IPS-15b (cell line): Measurements from ENCODE around the gene MPP1.
A peak's percentile ranks its signal among the peaks of the same experiment; 100 is the strongest.

Source experiments
- H3K27me3 ChIP-seq: one replicate; pipeline ENCODE4 v1.6.1; 2013; ENCODE audit warnings: low read length; ENCODE audit not compliant: control insufficient read depth, insufficient read depth
- H3K36me3 ChIP-seq: one replicate; pipeline ENCODE4 v1.6.1; 2013; ENCODE audit warnings: low read length; ENCODE audit not compliant: control insufficient read depth, insufficient read depth
- H3K4me1 ChIP-seq: one replicate; pipeline ENCODE4 v1.6.1; 2013; ENCODE audit warnings: mild to moderate bottlenecking, low read length; ENCODE audit not compliant: control insufficient read depth, insufficient read depth
- H3K4me3 ChIP-seq: one replicate; pipeline ENCODE4 v1.5.1; 2013; ENCODE audit warnings: low read depth, low read length
- H3K9ac ChIP-seq: one replicate; pipeline ENCODE4 v1.6.1; 2013; ENCODE audit warnings: low read depth, mild to moderate bottlenecking, low read length
- H3K9me3 ChIP-seq: one replicate; pipeline ENCODE4 v1.6.1; 2013; ENCODE audit warnings: mild to moderate bottlenecking, low read length; ENCODE audit not compliant: control insufficient read depth, insufficient read depth

MPP1 gene

GRCh38 chrX:154785716-154786115, 19.6 kb downstream of the MPP1 start:
- Histone ChIP-seq H3K4me1 (peaks cover under 1% of the 10 kb centered on the region), H3K36me3 (no peaks in the 10 kb centered on the region), H3K27me3 (no peaks in the 10 kb centered on the region), H3K9me3 (peaks cover 2% of the 10 kb centered on the region), H3K4me3 (no peak overlapping the region), H3K9ac (no peak overlapping the region)

GRCh38 chrX:154784149-154784995, 20.9 kb downstream of the MPP1 start:
- Histone ChIP-seq H3K4me3 (no peak overlapping the region), H3K4me1 (no peaks in the 10 kb centered on the region), H3K36me3 (no peaks in the 10 kb centered on the region), H3K9ac (no peak overlapping the region), H3K9me3 (peaks cover 2% of the 10 kb centered on the region), H3K27me3 (no peaks in the 10 kb centered on the region)

- peaks cover 8% of the 10 kb centered on the region for H3K36me3 ChIP-seq
- no peak overlapping the region for H3K4me3 ChIP-seq
Observed at GRCh38 chrX:154780968-154781367, 24.3 kb downstream of the MPP1 start.

GRCh38 chrX:154779261-154779660, 26.0 kb downstream of the MPP1 start:
- Histone ChIP-seq H3K36me3 (peaks cover 25% of the 10 kb centered on the region), H3K4me3 (no peak overlapping the region), H3K4me1 (no peaks in the 10 kb centered on the region), H3K9ac (no peak overlapping the region), H3K27me3 (no peaks in the 10 kb centered on the region), H3K9me3 (peaks cover 2% of the 10 kb centered on the region)

More at GRCh38 chrX:154780968-154781367, 24.3 kb downstream of the MPP1 start:
- H3K9me3 ChIP-seq = peaks cover 2% of the 10 kb centered on the region
- no peaks in the 10 kb centered on the region for H3K27me3 ChIP-seq
- no peak overlapping the region for H3K9ac ChIP-seq
- no peaks in the 10 kb centered on the region for H3K4me1 ChIP-seq

GRCh38 chrX:154776753-154777152, 28.5 kb downstream of the MPP1 start:
- Histone ChIP-seq H3K9ac (no peak overlapping the region), H3K4me3 (no peak overlapping the region), H3K9me3 (peaks cover 2% of the 10 kb centered on the region), H3K27me3 (no peaks in the 10 kb centered on the region), H3K36me3 (peaks cover 32% of the 10 kb centered on the region), H3K4me1 (no peaks in the 10 kb centered on the region)

GRCh38 chrX:154775419-154776349, 29.6 kb downstream of the MPP1 start:
- H3K36me3 ChIP-seq = peaks cover 35% of the 10 kb centered on the region
- H3K9me3 ChIP-seq = peaks cover under 1% of the 10 kb centered on the region
- no peak overlapping the region for H3K4me3 ChIP-seq
- no peak overlapping the region for H3K9ac ChIP-seq
- no peaks in the 10 kb centered on the region for H3K27me3 ChIP-seq
- H3K4me1 ChIP-seq = no peaks in the 10 kb centered on the region

GRCh38 chrX:154774622-154775021, 30.7 kb downstream of the MPP1 start:
- no peaks in the 10 kb centered on the region for H3K9me3 ChIP-seq
- H3K27me3 ChIP-seq = no peaks in the 10 kb centered on the region
- H3K4me1 ChIP-seq = no peaks in the 10 kb centered on the region
- no peak overlapping the region for H3K4me3 ChIP-seq
- H3K9ac ChIP-seq = no peak overlapping the region
- H3K36me3 ChIP-seq = peaks cover 35% of the 10 kb centered on the region

- Histone ChIP-seq H3K4me1 (no peaks in the 10 kb centered on the region), H3K27me3 (no peaks in the 10 kb centered on the region), H3K4me3 (peak within 1 kb of the TSS; percentile 79), H3K9ac (peak within 1 kb of the TSS; percentile 76), H3K36me3 (peaks cover 13% of the 10 kb centered on the region), H3K9me3 (no peaks in the 10 kb centered on the region)
Observed at GRCh38 chrX:154762537-154763296, 42.6 kb downstream of the MPP1 start, which contains the start of gene DKC1. DKC1 (plus strand) TSS chrX:154762864; CDS start chrX:154762966, 102 bp downstream.

- peak overlapping the region; percentile 53 for H3K4me3 ChIP-seq
- H3K27me3 ChIP-seq = no peaks in the 10 kb centered on the region
- no peak overlapping the region for H3K9ac ChIP-seq
- H3K9me3 ChIP-seq = no peaks in the 10 kb centered on the region
- H3K36me3 ChIP-seq = peaks cover 11% of the 10 kb centered on the region
- H3K4me1 ChIP-seq = no peaks in the 10 kb centered on the region
Observed at GRCh38 chrX:154761977-154762536, 43.2 kb downstream of the MPP1 start.

GRCh38 chrX:154758696-154759095, 46.6 kb downstream of the MPP1 start:
- Histone ChIP-seq H3K4me3 (no peak overlapping the region), H3K4me1 (no peaks in the 10 kb centered on the region), H3K36me3 (no peaks in the 10 kb centered on the region), H3K9ac (no peak overlapping the region), H3K9me3 (no peaks in the 10 kb centered on the region), H3K27me3 (no peaks in the 10 kb centered on the region)
